ENCODE results near the gene KRTAP10-8. TPM values are rescaled to one million over a fixed set of nuclear protein-coding genes. Genes with fewer than 3 reads are reported as not detected.
"Not testable (repeated sequence)": the region's sequence is repeated elsewhere in the genome, so short reads cannot be mapped to it uniquely, and the experiment has no call there.

KRTAP10-8 gene
- total RNA-seq, 1 experiment from 2014 or later, result not detected

DNA sequence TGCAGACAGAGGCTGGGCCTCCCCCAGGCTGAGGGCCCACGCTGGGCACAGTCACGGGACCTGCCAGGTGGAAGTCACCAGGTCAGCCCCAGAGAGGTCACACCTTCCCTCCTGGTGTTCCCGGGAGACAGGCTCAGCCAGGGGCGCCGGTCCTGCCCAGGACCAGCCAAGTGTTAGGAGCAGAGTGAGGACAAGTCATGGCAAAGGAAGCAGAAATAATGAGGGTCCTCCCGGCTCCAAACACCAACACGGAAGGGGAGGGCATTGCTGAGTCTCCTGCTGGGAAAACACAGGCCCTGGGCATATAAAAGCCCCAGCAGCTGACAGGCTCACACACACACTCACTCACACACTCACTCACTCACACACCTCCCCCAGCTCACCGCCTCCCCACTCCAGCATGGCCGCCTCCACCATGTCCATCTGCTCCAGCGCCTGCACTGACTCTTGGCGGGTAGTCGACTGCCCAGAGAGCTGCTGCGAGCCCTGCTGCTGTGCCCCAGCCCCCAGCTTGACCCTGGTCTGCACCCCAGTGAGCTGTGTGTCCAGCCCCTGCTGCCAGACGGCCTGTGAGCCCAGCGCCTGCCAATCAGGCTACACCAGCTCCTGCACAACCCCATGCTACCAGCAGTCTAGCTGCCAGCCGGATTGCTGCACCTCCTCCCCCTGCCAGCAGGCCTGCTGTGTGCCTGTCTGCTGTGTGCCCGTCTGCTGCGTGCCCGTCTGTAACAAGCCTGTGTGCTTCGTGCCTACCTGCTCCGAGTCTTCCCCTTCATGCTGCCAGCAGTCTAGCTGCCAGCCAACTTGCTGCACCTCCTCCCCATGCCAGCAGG, 25.4 kb downstream of the KRTAP10-8 start, which contains the start of gene KRTAP10-10:
Gene KRTAP10-10, plus strand, starts transcription at position 339 of the 833 bp plus-strand sequence. Its CDS starts 62 bp downstream, at position 401.
- Mint-ChIP-seq H3K9me3 (peaks cover 40% of the 10 kb centered on the region), H3K27ac (no peak within 1 kb of the TSS; the same call in 1 of the 2 replicates), H3K4me1 (peaks cover 6% of the 10 kb centered on the region), H3K36me3 (peaks cover 19% of the 10 kb centered on the region), H3K27me3 (ENCODE audit: low read depth) (peaks cover 4% of the 10 kb centered on the region; the same call in 1 of the 2 replicates), H3K4me3 (no peak within 1 kb of the TSS)
- ChIA-PET POLR2A (no interaction called here), CTCF (no interaction called here)
- TF ChIP-seq, protein P1, sequence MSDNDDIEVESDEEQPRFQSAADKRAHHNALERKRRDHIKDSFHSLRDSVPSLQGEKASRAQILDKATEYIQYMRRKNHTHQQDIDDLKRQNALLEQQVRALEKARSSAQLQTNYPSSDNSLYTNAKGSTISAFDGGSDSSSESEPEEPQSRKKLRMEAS (CRISPR knock-in tag; IDR thresholded peaks at IDR 0.05), result no peak
- TF ChIP-seq JAZF1 (CRISPR knock-in tag; IDR thresholded peaks at IDR 0.05) (no peak), TP53 (CRISPR knock-in tag; IDR thresholded peaks at IDR 0.05) (no peak), NR1H2 (CRISPR knock-in tag; IDR thresholded peaks at IDR 0.05) (no peak), CREB1 (CRISPR knock-in tag; IDR thresholded peaks at IDR 0.05) (no peak), ZNF263 (CRISPR knock-in tag; IDR thresholded peaks at IDR 0.05; ENCODE audit: low read depth) (no peak), ESRRA (CRISPR knock-in tag; IDR thresholded peaks at IDR 0.05; ENCODE audit: borderline replicate concordance) (no peak), RELA (CRISPR knock-in tag; IDR thresholded peaks at IDR 0.05; ENCODE audit: borderline replicate concordance) (no peak), ZNF671 (CRISPR knock-in tag; IDR thresholded peaks at IDR 0.05) (no peak), IRF2 (CRISPR knock-in tag; IDR thresholded peaks at IDR 0.05; ENCODE audit: borderline replicate concordance, low read depth) (no peak), JUN (CRISPR knock-in tag; IDR thresholded peaks at IDR 0.05) (no peak)
- TF ChIP-seq, protein P2, sequence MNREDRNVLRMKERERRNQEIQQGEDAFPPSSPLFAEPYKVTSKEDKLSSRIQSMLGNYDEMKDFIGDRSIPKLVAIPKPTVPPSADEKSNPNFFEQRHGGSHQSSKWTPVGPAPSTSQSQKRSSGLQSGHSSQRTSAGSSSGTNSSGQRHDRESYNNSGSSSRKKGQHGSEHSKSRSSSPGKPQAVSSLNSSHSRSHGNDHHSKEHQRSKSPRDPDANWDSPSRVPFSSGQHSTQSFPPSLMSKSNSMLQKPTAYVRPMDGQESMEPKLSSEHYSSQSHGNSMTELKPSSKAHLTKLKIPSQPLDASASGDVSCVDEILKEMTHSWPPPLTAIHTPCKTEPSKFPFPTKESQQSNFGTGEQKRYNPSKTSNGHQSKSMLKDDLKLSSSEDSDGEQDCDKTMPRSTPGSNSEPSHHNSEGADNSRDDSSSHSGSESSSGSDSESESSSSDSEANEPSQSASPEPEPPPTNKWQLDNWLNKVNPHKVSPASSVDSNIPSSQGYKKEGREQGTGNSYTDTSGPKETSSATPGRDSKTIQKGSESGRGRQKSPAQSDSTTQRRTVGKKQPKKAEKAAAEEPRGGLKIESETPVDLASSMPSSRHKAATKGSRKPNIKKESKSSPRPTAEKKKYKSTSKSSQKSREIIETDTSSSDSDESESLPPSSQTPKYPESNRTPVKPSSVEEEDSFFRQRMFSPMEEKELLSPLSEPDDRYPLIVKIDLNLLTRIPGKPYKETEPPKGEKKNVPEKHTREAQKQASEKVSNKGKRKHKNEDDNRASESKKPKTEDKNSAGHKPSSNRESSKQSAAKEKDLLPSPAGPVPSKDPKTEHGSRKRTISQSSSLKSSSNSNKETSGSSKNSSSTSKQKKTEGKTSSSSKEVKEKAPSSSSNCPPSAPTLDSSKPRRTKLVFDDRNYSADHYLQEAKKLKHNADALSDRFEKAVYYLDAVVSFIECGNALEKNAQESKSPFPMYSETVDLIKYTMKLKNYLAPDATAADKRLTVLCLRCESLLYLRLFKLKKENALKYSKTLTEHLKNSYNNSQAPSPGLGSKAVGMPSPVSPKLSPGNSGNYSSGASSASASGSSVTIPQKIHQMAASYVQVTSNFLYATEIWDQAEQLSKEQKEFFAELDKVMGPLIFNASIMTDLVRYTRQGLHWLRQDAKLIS (CRISPR knock-in tag; IDR thresholded peaks at IDR 0.05; ENCODE audit: borderline replicate concordance), result no peak
- no peak for DNase-seq (ENCODE audit: low spot score)
- ATAC-seq, result no peak

DNA sequence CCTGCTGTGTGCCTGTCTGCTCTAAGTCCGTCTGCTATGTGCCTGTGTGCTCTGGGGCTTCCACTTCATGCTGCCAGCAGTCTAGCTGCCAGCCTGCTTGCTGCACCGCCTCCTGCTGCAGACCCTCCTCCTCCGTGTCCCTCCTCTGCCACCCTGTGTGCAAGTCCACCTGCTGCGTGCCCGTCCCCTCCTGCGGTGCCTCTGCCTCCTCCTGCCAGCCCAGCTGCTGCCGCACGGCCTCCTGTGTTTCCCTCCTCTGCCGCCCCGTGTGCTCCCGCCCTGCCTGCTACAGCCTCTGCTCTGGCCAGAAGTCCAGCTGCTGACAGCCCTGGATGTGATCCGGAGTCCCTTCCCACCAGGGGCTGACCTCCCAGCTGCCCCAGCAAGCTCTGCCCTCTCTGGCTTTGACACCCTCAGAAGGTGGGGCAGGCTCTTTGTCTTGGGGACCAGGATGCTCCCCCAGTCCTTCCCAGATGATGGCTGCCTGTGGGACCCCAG, 26.0 kb downstream of the KRTAP10-8 start:
- Mint-ChIP-seq H3K9me3 (peaks cover 34% of the 10 kb centered on the region), H3K36me3 (peaks cover 17% of the 10 kb centered on the region)
- CTCF ChIA-PET; POLR2A ChIA-PET; DNase-seq (ENCODE audit: low spot score); ATAC-seq; H3K4me1 Mint-ChIP-seq; H3K27ac Mint-ChIP-seq; H3K4me3 Mint-ChIP-seq; H3K27me3 Mint-ChIP-seq (ENCODE audit: low read depth): not testable (repeated sequence)

DNA sequence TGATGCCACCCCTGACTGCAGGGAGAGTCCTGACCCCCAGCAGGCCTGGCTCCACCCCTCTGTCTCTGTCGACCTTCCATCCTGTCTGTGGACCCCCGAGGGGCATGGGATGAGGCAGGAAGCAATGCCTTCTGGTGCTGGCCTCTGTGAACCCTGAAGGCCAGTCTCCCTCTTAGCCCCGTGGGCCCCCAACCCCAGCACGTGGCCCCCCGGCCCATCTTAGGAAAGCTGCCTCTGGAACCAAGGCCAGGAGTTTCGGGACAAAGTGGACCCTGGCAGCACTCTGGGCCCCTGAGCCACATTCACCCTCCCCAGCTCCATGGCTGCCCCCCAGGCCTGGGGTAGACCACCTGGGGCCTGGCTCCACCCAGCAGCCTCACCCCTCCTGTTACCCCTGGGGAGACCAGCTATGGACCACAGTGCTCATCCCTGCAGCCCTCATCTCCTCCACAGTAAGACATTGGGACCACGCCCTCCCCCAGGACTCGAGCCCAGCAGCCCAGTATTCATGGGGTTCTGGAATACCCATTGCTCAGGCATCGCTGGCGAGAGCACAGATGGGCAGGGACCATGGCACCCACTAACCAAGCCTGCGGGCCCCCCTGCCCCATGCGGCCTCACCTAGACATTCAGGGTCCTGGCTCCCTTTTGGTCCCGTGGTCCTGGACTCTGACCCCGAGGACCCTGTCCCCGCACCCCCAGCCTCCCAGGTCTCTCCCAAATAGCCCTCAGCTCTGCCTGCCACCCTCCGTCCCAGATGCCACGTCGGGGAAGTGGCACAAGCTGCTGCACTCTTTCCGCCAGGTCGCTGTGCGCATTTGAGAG, 26.8 kb downstream of the KRTAP10-8 start:
- H3K27ac Mint-ChIP-seq; H3K4me3 Mint-ChIP-seq; POLR2A ChIA-PET; H3K4me1 Mint-ChIP-seq; ATAC-seq; CTCF ChIA-PET; DNase-seq (ENCODE audit: low spot score); H3K27me3 Mint-ChIP-seq (ENCODE audit: low read depth): not testable (repeated sequence)
- H3K9me3 Mint-ChIP-seq, result peaks cover 31% of the 10 kb centered on the region
- peaks cover 13% of the 10 kb centered on the region for H3K36me3 Mint-ChIP-seq

DNA sequence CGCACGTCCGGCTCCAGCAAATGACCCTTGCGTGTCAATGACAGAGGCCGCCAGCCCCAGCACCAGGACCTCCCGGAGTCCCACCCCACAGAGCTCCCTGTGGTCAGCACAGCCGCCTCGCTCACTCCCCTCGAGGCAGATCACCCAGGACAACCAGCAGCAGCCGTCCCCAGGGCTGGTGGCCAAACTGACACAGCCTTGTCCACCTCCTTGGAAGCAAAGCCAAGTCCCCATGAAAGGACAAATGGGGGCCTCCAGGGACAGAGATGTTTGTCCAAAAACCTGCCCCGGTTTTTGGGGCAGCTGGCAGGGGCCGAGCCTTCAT, 27.4 kb downstream of the KRTAP10-8 start:
- Mint-ChIP-seq H3K36me3 (peaks cover 16% of the 10 kb centered on the region), H3K27ac (no peak overlapping the region), H3K9me3 (peaks cover 35% of the 10 kb centered on the region), H3K4me3 (no peak overlapping the region), H3K27me3 (ENCODE audit: low read depth) (peaks cover 4% of the 10 kb centered on the region; the same call in 1 of the 2 replicates), H3K4me1 (peaks cover 6% of the 10 kb centered on the region)
- ATAC-seq (no peak), DNase-seq (ENCODE audit: low spot score) (no peak)
- POLR2A ChIA-PET, result no interaction called here
- CTCF ChIA-PET, result no interaction called here
- TF ChIP-seq FOXJ3 (CRISPR knock-in tag; IDR thresholded peaks at IDR 0.05; ENCODE audit: borderline replicate concordance), result no peak
- no peak for TF ChIP-seq RORB (CRISPR knock-in tag; IDR thresholded peaks at IDR 0.05)
- no peak for TF ChIP-seq ZNF232 (CRISPR knock-in tag; IDR thresholded peaks at IDR 0.05)
- TF ChIP-seq, protein P3, sequence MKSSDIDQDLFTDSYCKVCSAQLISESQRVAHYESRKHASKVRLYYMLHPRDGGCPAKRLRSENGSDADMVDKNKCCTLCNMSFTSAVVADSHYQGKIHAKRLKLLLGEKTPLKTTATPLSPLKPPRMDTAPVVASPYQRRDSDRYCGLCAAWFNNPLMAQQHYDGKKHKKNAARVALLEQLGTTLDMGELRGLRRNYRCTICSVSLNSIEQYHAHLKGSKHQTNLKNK (CRISPR knock-in tag; IDR thresholded peaks at IDR 0.05), result no peak
- TF ChIP-seq, protein P4, sequence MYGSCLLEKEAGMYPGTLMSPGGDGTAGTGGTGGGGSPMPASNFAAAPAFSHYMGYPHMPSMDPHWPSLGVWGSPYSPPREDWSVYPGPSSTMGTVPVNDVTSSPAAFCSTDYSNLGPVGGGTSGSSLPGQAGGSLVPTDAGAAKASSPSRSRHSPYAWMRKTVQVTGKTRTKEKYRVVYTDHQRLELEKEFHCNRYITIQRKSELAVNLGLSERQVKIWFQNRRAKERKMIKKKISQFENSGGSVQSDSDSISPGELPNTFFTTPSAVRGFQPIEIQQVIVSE (CRISPR knock-in tag; IDR thresholded peaks at IDR 0.05; ENCODE audit: borderline replicate concordance), result no peak
- TF ChIP-seq FOXK1 (CRISPR knock-in tag; IDR thresholded peaks at IDR 0.05), result no peak
- TF ChIP-seq EMX1 (CRISPR knock-in tag; IDR thresholded peaks at IDR 0.05), result no peak
- no peak for TF ChIP-seq GTF2I (CRISPR knock-in tag; conservative IDR thresholded peaks at IDR 0.05)
- no peak for TF ChIP-seq RELA (CRISPR knock-in tag; IDR thresholded peaks at IDR 0.05; ENCODE audit: borderline replicate concordance)
- TF ChIP-seq ZNF423 (CRISPR knock-in tag; IDR thresholded peaks at IDR 0.05), result no peak
- no peak for TF ChIP-seq NR1H2 (CRISPR knock-in tag; IDR thresholded peaks at IDR 0.05)
- TF ChIP-seq CREB1 (CRISPR knock-in tag; IDR thresholded peaks at IDR 0.05), result no peak
- no peak for TF ChIP-seq ELF4 (CRISPR knock-in tag; IDR thresholded peaks at IDR 0.05; ENCODE audit: low read depth)
